Measurements from ENCODE around the gene OPN1MW. TPM values are rescaled to one million over a fixed set of nuclear protein-coding genes. Genes with fewer than 3 reads are reported as not detected.
"Not testable (repeated sequence)": the region's sequence is repeated elsewhere in the genome, so short reads cannot be mapped to it uniquely, and the experiment has no call there.

OPN1MW gene
- total and polyA plus RNA-seq, 2 of the 8 experiments (the other 6 are each of a cell fraction or from before 2014, with no cell fraction given) = not detected

- H3K56ac ChIP-seq (replicated peaks; ENCODE audit: insufficient read length, low read depth, low read length); H3K4me1 ChIP-seq (replicated peaks in 1 of 4; ENCODE audit: control insufficient read depth in 3 of 4, insufficient read depth in 4 of 4, low read length in 3 of 4); H3K4ac ChIP-seq (replicated peaks; ENCODE audit: insufficient read length, low read depth, low read length); H2AK5ac ChIP-seq (ENCODE audit: low read depth, low read length); FAIRE-seq; H3K9me3 ChIP-seq (ENCODE audit: insufficient read depth in 2 of 2, low read depth in 1 of 2, low read length in 1 of 2); H4K20me1 ChIP-seq (replicated peaks in 1 of 2; ENCODE audit: control insufficient read depth in 1 of 2, insufficient read depth in 2 of 2, low read length in 2 of 2); H3K79me2 ChIP-seq (ENCODE audit: control insufficient read depth in 1 of 2, insufficient read depth in 2 of 2, low read length in 2 of 2); POLR2A ChIA-PET (ENCODE audit: partially characterized antibody); H2BK15ac ChIP-seq (ENCODE audit: low read length); H3K79me1 ChIP-seq (ENCODE audit: low read depth, low read length); H2BK5ac ChIP-seq (ENCODE audit: low read depth, low read length); DNase-seq (ENCODE audit: low read depth in 1 of 2, low spot score in 2 of 2); H3K14ac ChIP-seq (ENCODE audit: insufficient read length); H3K23me2 ChIP-seq (ENCODE audit: low read depth, low read length); H3K9ac ChIP-seq (replicated peaks in 1 of 4; ENCODE audit: extremely low read depth in 1 of 4, low read depth in 3 of 4, low read length in 3 of 4); H3K23ac ChIP-seq (ENCODE audit: insufficient read length); H3K4me3 ChIP-seq (ENCODE audit: extremely low read depth in 1 of 4, insufficient read depth in 2 of 4, low read depth in 3 of 4, low read length in 4 of 4); H4K5ac ChIP-seq (ENCODE audit: insufficient read length, low read depth, low read length); H3K27ac ChIP-seq (ENCODE audit: low read depth, low read length); H3K18ac ChIP-seq (ENCODE audit: extremely low read depth, low read length); H3K36me3 ChIP-seq (ENCODE audit: control insufficient read depth in 2 of 4, insufficient read depth in 4 of 4, low read length in 3 of 4); H2AFZ ChIP-seq (ENCODE audit: low read length); H2BK20ac ChIP-seq (ENCODE audit: low read length); H3K4me2 ChIP-seq (ENCODE audit: insufficient read depth in 1 of 2, low read depth in 2 of 2, low read length in 2 of 2); H2BK12ac ChIP-seq (ENCODE audit: low read depth, low read length); H4K91ac ChIP-seq (replicated peaks; ENCODE audit: insufficient read length, low read length); H3K27me3 ChIP-seq (replicated peaks in 1 of 4; ENCODE audit: control insufficient read depth in 3 of 4, extremely low read depth in 1 of 4, insufficient read depth in 3 of 4, low read length in 3 of 4); H4K8ac ChIP-seq (ENCODE audit: extremely low read depth, insufficient read depth, low read length); H2BK120ac ChIP-seq (replicated peaks; ENCODE audit: low read depth, low read length): not testable (repeated sequence)
- CTCF ChIA-PET (ENCODE audit: partially characterized antibody) = interaction anchor here (0.6 to 1.0 kb wide), 2 partner anchors 78 to 140 kb away, joined by 3 read pairs; no protein-coding TSS in a partner anchor
- 95% methylated on average over 4 of the region's 8 CpGs; no CpG with 5 or more reads in 1 of the 2 experiments for WGBS, 2 experiments (ENCODE audit: extremely low coverage in 1 of 2, insufficient coverage in 1 of 2, insufficient read length in 1 of 2, insufficient replicate concordance in 2 of 2, low coverage in 1 of 2, low lambda C conversion rate in 2 of 2, missing lambda C conversion rate in 1 of 2)
Observed at GRCh38 chrX:154239982-154240503, 57.6 kb downstream of the OPN1MW start.

Other genes starting within 250 kb of the OPN1MW start
- 98.1 and 98.8 TPM in 2 replicates for gene NAA10, start 247.6 kb upstream of the OPN1MW start, total RNA-seq (2021; fragmentation: NEBNext Ultra II Directional; extraction: Animal tissue kit (Norgen Biotek cat#: 25700))
- gene NAA10, start 247.6 kb upstream of the OPN1MW start, polyA plus RNA-seq (2011; rRNA removed) = 80.4 and 119 TPM in 2 replicates
- gene RENBP, start 238.0 kb upstream of the OPN1MW start, total RNA-seq (2021; fragmentation: NEBNext Ultra II Directional; extraction: Animal tissue kit (Norgen Biotek cat#: 25700)) = 11.9 and 12.4 TPM in 2 replicates
- 21.8 and 26.5 TPM in 2 replicates for gene RENBP, start 238.0 kb upstream of the OPN1MW start, polyA plus RNA-seq (2011; rRNA removed)
- 117 and 120 TPM in 2 replicates for gene HCFC1, start 210.8 kb upstream of the OPN1MW start, total RNA-seq (2021; fragmentation: NEBNext Ultra II Directional; extraction: Animal tissue kit (Norgen Biotek cat#: 25700))
- 24.9 and 44.8 TPM in 2 replicates for gene HCFC1, start 210.8 kb upstream of the OPN1MW start, polyA plus RNA-seq (2011; rRNA removed)
- gene TMEM187, start 209.8 kb upstream of the OPN1MW start, total RNA-seq (2021; fragmentation: NEBNext Ultra II Directional; extraction: Animal tissue kit (Norgen Biotek cat#: 25700)) = 2.7 and 5.0 TPM in 2 replicates
- gene TMEM187, start 209.8 kb upstream of the OPN1MW start, polyA plus RNA-seq (2011; rRNA removed) = 14.5 and 16.2 TPM in 2 replicates
- 41.7 and 47.2 TPM in 2 replicates for gene IRAK1, start 162.7 kb upstream of the OPN1MW start, total RNA-seq (2021; fragmentation: NEBNext Ultra II Directional; extraction: Animal tissue kit (Norgen Biotek cat#: 25700))
- gene IRAK1, start 162.7 kb upstream of the OPN1MW start, polyA plus RNA-seq (2011; rRNA removed) = 26.6 and 34.7 TPM in 2 replicates
- gene MECP2, start 84.9 kb upstream of the OPN1MW start, total RNA-seq (2021; fragmentation: NEBNext Ultra II Directional; extraction: Animal tissue kit (Norgen Biotek cat#: 25700)) = 32.0 and 32.4 TPM in 2 replicates
- 5.0 and 6.9 TPM in 2 replicates for gene MECP2, start 84.9 kb upstream of the OPN1MW start, polyA plus RNA-seq (2011; rRNA removed)
- not detected in 2 replicates for gene OPN1LW, start 38.4 kb upstream of the OPN1MW start, total RNA-seq (2021; fragmentation: NEBNext Ultra II Directional; extraction: Animal tissue kit (Norgen Biotek cat#: 25700))
- gene OPN1LW, start 38.4 kb upstream of the OPN1MW start, polyA plus RNA-seq (2011; rRNA removed) = not detected in 2 replicates
- gene OPN1MW2, start 37.2 kb downstream of the OPN1MW start, total RNA-seq (2021; fragmentation: NEBNext Ultra II Directional; extraction: Animal tissue kit (Norgen Biotek cat#: 25700)) = not detected in 2 replicates
- not detected in 2 replicates for gene OPN1MW2, start 37.2 kb downstream of the OPN1MW start, polyA plus RNA-seq (2011; rRNA removed)
- not detected in 2 replicates for gene OPN1MW3, start 75.0 kb downstream of the OPN1MW start, total RNA-seq (2021; fragmentation: NEBNext Ultra II Directional; extraction: Animal tissue kit (Norgen Biotek cat#: 25700))
- not detected in 2 replicates for gene OPN1MW3, start 75.0 kb downstream of the OPN1MW start, polyA plus RNA-seq (2011; rRNA removed)
- not detected in 2 replicates for gene TEX28, start 112.5 kb downstream of the OPN1MW start, total RNA-seq (2021; fragmentation: NEBNext Ultra II Directional; extraction: Animal tissue kit (Norgen Biotek cat#: 25700))
- gene TEX28, start 112.5 kb downstream of the OPN1MW start, polyA plus RNA-seq (2011; rRNA removed) = not detected in 2 replicates
- not detected in 2 replicates for gene TKTL1, start 113.2 kb downstream of the OPN1MW start, total RNA-seq (2021; fragmentation: NEBNext Ultra II Directional; extraction: Animal tissue kit (Norgen Biotek cat#: 25700))
- gene TKTL1, start 113.2 kb downstream of the OPN1MW start, polyA plus RNA-seq (2011; rRNA removed) = 0.03 and 0.05 TPM in 2 replicates
- gene FLNA, start 192.0 kb downstream of the OPN1MW start, total RNA-seq (2021; fragmentation: NEBNext Ultra II Directional; extraction: Animal tissue kit (Norgen Biotek cat#: 25700)) = 925 and 957 TPM in 2 replicates
- gene FLNA, start 192.0 kb downstream of the OPN1MW start, polyA plus RNA-seq (2011; rRNA removed) = 315 and 451 TPM in 2 replicates
- 104 and 109 TPM in 2 replicates for gene EMD, start 196.7 kb downstream of the OPN1MW start, total RNA-seq (2021; fragmentation: NEBNext Ultra II Directional; extraction: Animal tissue kit (Norgen Biotek cat#: 25700))
- gene EMD, start 196.7 kb downstream of the OPN1MW start, polyA plus RNA-seq (2011; rRNA removed) = 45.5 and 128 TPM in 2 replicates
- gene RPL10, start 215.8 kb downstream of the OPN1MW start, total RNA-seq (2021; fragmentation: NEBNext Ultra II Directional; extraction: Animal tissue kit (Norgen Biotek cat#: 25700)) = 2,633 and 2,739 TPM in 2 replicates
- gene RPL10, start 215.8 kb downstream of the OPN1MW start, polyA plus RNA-seq (2011; rRNA removed) = 4,127 and 4,293 TPM in 2 replicates
- 8.7 and 10.3 TPM in 2 replicates for gene DNASE1L1, start 226.7 kb downstream of the OPN1MW start, total RNA-seq (2021; fragmentation: NEBNext Ultra II Directional; extraction: Animal tissue kit (Norgen Biotek cat#: 25700))
- gene DNASE1L1, start 226.7 kb downstream of the OPN1MW start, polyA plus RNA-seq (2011; rRNA removed) = 30.0 and 30.4 TPM in 2 replicates
- 23.9 and 25.3 TPM in 2 replicates for gene TAFAZZIN, start 228.9 kb downstream of the OPN1MW start, total RNA-seq (2021; fragmentation: NEBNext Ultra II Directional; extraction: Animal tissue kit (Norgen Biotek cat#: 25700))
- 28.6 and 42.8 TPM in 2 replicates for gene TAFAZZIN, start 228.9 kb downstream of the OPN1MW start, polyA plus RNA-seq (2011; rRNA removed)
- gene ATP6AP1, start 246.1 kb downstream of the OPN1MW start, total RNA-seq (2021; fragmentation: NEBNext Ultra II Directional; extraction: Animal tissue kit (Norgen Biotek cat#: 25700)) = 44.6 and 46.7 TPM in 2 replicates
- gene ATP6AP1, start 246.1 kb downstream of the OPN1MW start, polyA plus RNA-seq (2011; rRNA removed) = 80.8 and 87.8 TPM in 2 replicates

Data from H1 (cell line).